ENCODE data around the gene FRMD6.

Gene FRMD6

GRCh38 chr14:51677266-51677665, 25.6 kb downstream of the FRMD6 start:
- H3K9me3 ChIP-seq (ENCODE audit: insufficient read depth, low read depth, low read length) = no peaks in the 10 kb centered on the region
- H3K27me3 ChIP-seq (ENCODE audit: insufficient read depth, low read length, poor library complexity, severe bottlenecking) = no peaks in the 10 kb centered on the region
- no peak for TF ChIP-seq EZH2phosphoT487 (IDR thresholded peaks at IDR 0.05; ENCODE audit: borderline replicate concordance)
- TF ChIP-seq CTCF (conservative IDR thresholded peaks at IDR 0.05; ENCODE audit: low read length) = no peak
- H3K9ac ChIP-seq (ENCODE audit: low read depth, low read length, poor library complexity, severe bottlenecking) = no peak overlapping the region
- H2AFZ ChIP-seq (ENCODE audit: low read length) = no peak overlapping the region
- no peaks in the 10 kb centered on the region for H3F3A ChIP-seq (ENCODE audit: low read depth)
- no peaks in the 10 kb centered on the region for H4K20me1 ChIP-seq (ENCODE audit: insufficient read depth, low read length, poor library complexity, severe bottlenecking)
- H3K9me2 ChIP-seq (replicated peaks; ENCODE audit: low read depth, low read length) = no peaks in the 10 kb centered on the region
- no peaks in the 10 kb centered on the region for H3K4me1 ChIP-seq (ENCODE audit: insufficient read depth, low read length, poor library complexity, severe bottlenecking)
- no peaks in the 10 kb centered on the region for H3K79me2 ChIP-seq (ENCODE audit: insufficient read depth, low read length)
- no peak overlapping the region for H3K4me2 ChIP-seq (ENCODE audit: low read depth, low read length, poor library complexity, severe bottlenecking)
- no peaks in the 10 kb centered on the region for H3K36me3 ChIP-seq (ENCODE audit: insufficient read depth, low read length)
- no peak overlapping the region for H3K4me3 ChIP-seq (ENCODE audit: low read length, poor library complexity, severe bottlenecking)

- TF ChIP-seq EZH2phosphoT487 (IDR thresholded peaks at IDR 0.05; ENCODE audit: borderline replicate concordance) = no peak
- no peak for TF ChIP-seq CTCF (conservative IDR thresholded peaks at IDR 0.05; ENCODE audit: low read length)
- Histone ChIP-seq H3K9me3 (ENCODE audit: insufficient read depth, low read depth, low read length) (no peaks in the 10 kb centered on the region), H2AFZ (ENCODE audit: low read length) (no peak overlapping the region), H4K20me1 (ENCODE audit: insufficient read depth, low read length, poor library complexity, severe bottlenecking) (no peaks in the 10 kb centered on the region), H3K79me2 (ENCODE audit: insufficient read depth, low read length) (no peaks in the 10 kb centered on the region), H3K9ac (ENCODE audit: low read depth, low read length, poor library complexity, severe bottlenecking) (no peak overlapping the region), H3K9me2 (replicated peaks; ENCODE audit: low read depth, low read length) (no peaks in the 10 kb centered on the region), H3K4me1 (ENCODE audit: insufficient read depth, low read length, poor library complexity, severe bottlenecking) (no peaks in the 10 kb centered on the region), H3K27me3 (ENCODE audit: insufficient read depth, low read length, poor library complexity, severe bottlenecking) (no peaks in the 10 kb centered on the region), H3K4me3 (ENCODE audit: low read length, poor library complexity, severe bottlenecking) (no peak overlapping the region), H3F3A (ENCODE audit: low read depth) (no peaks in the 10 kb centered on the region), H3K36me3 (ENCODE audit: insufficient read depth, low read length) (no peaks in the 10 kb centered on the region), H3K4me2 (ENCODE audit: low read depth, low read length, poor library complexity, severe bottlenecking) (no peak overlapping the region)
Measured at GRCh38 chr14:51677738-51678137, 26.0 kb downstream of the FRMD6 start.

GRCh38 chr14:51680031-51680430, 28.3 kb downstream of the FRMD6 start:
- Histone ChIP-seq H2AFZ (ENCODE audit: low read length) (no peak overlapping the region), H3K4me2 (ENCODE audit: low read depth, low read length, poor library complexity, severe bottlenecking) (no peak overlapping the region), H3K9me2 (replicated peaks; ENCODE audit: low read depth, low read length) (no peaks in the 10 kb centered on the region), H3K79me2 (ENCODE audit: insufficient read depth, low read length) (no peaks in the 10 kb centered on the region), H3K9ac (ENCODE audit: low read depth, low read length, poor library complexity, severe bottlenecking) (no peak overlapping the region), H3F3A (ENCODE audit: low read depth) (no peaks in the 10 kb centered on the region), H3K4me3 (ENCODE audit: low read length, poor library complexity, severe bottlenecking) (no peak overlapping the region), H3K4me1 (ENCODE audit: insufficient read depth, low read length, poor library complexity, severe bottlenecking) (no peaks in the 10 kb centered on the region), H3K9me3 (ENCODE audit: insufficient read depth, low read depth, low read length) (no peaks in the 10 kb centered on the region), H4K20me1 (ENCODE audit: insufficient read depth, low read length, poor library complexity, severe bottlenecking) (no peaks in the 10 kb centered on the region), H3K27me3 (ENCODE audit: insufficient read depth, low read length, poor library complexity, severe bottlenecking) (no peaks in the 10 kb centered on the region), H3K36me3 (ENCODE audit: insufficient read depth, low read length) (no peaks in the 10 kb centered on the region)
- TF ChIP-seq EZH2phosphoT487 (IDR thresholded peaks at IDR 0.05; ENCODE audit: borderline replicate concordance) (no peak), CTCF (conservative IDR thresholded peaks at IDR 0.05; ENCODE audit: low read length) (no peak)

Data from Loucy (cell line).